Neutrophil (primary cell): ENCODE measurements around the gene LEFTY2.

ENCODE experiments used
- H3K27ac ChIP-seq: fragments of 200-600 bp; sonication (generic); 2 replicates; pipeline ENCODE4 v1.5.1; 2016; ENCODE audit warnings: mild to moderate bottlenecking, moderate library complexity
- H3K27me3 ChIP-seq: fragments of 200-600 bp; sonication (generic); 2 replicates; pipeline ENCODE4 v1.6.0; 2016; ENCODE audit warnings: mild to moderate bottlenecking
- H3K36me3 ChIP-seq: fragments of 200-600 bp; sonication (generic); 2 replicates; pipeline ENCODE4 v1.5.1; 2017
- H3K4me1 ChIP-seq, 2 experiments: fragments of 200-600 bp in 1 of 2; sonication (generic) in 1 of 2; 1 replicate in 1 of 2; 2 replicates in 1 of 2; pipeline versions ENCODE4 v1.5.1 to v1.6.1; 2013 to 2016; ENCODE audit warnings: low read depth in 1 of 2, low read length in 1 of 2, mild to moderate bottlenecking in 1 of 2, moderate library complexity in 1 of 2; ENCODE audit not compliant: control insufficient read depth in 1 of 2, insufficient read depth in 1 of 2
- H3K4me3 ChIP-seq, 2 experiments: fragments of 200-600 bp in 1 of 2; sonication (generic) in 1 of 2; 1 replicate in 1 of 2; 2 replicates in 1 of 2; pipeline ENCODE4 v1.5.1; 2013 to 2016; ENCODE audit warnings: low read depth in 1 of 2, low read length in 1 of 2, mild to moderate bottlenecking in 1 of 2, moderate library complexity in 1 of 2
- H3K9me3 ChIP-seq: fragments of 200-600 bp; sonication (generic); 2 replicates; pipeline ENCODE4 v1.5.1; 2016
- TF ChIP-seq, protein P1 (sequence below): fragments of 200-600 bp; sonication (generic); IDR thresholded peaks from 2 replicates; pipeline ENCODE4 v1.5.1; 2016; ENCODE audit warnings: antibody characterized with exemption

LEFTY2 gene

GRCh38 chr1:225965231-225965630, 24.2 kb upstream of the LEFTY2 start:
- Histone ChIP-seq H3K27ac (no peak overlapping the region), H3K4me3 (no peak overlapping the region), H3K36me3 (no peaks in the 10 kb centered on the region), H3K9me3 (no peaks in the 10 kb centered on the region), H3K4me1 (peaks cover 0 to 4% of the 10 kb centered on the region in 2 experiments), H3K27me3 (peaks cover 8% of the 10 kb centered on the region)
- TF ChIP-seq, protein P1, sequence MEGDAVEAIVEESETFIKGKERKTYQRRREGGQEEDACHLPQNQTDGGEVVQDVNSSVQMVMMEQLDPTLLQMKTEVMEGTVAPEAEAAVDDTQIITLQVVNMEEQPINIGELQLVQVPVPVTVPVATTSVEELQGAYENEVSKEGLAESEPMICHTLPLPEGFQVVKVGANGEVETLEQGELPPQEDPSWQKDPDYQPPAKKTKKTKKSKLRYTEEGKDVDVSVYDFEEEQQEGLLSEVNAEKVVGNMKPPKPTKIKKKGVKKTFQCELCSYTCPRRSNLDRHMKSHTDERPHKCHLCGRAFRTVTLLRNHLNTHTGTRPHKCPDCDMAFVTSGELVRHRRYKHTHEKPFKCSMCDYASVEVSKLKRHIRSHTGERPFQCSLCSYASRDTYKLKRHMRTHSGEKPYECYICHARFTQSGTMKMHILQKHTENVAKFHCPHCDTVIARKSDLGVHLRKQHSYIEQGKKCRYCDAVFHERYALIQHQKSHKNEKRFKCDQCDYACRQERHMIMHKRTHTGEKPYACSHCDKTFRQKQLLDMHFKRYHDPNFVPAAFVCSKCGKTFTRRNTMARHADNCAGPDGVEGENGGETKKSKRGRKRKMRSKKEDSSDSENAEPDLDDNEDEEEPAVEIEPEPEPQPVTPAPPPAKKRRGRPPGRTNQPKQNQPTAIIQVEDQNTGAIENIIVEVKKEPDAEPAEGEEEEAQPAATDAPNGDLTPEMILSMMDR, result no peak

GRCh38 chr1:225963735-225964530, 22.9 kb upstream of the LEFTY2 start:
- Histone ChIP-seq H3K4me1 (peaks cover 0 to 4% of the 10 kb centered on the region in 2 experiments), H3K4me3 (no peak overlapping the region), H3K9me3 (no peaks in the 10 kb centered on the region), H3K36me3 (no peaks in the 10 kb centered on the region), H3K27me3 (peaks cover 8% of the 10 kb centered on the region), H3K27ac (no peak overlapping the region)
- TF ChIP-seq, protein P1, result no peak

DNA sequence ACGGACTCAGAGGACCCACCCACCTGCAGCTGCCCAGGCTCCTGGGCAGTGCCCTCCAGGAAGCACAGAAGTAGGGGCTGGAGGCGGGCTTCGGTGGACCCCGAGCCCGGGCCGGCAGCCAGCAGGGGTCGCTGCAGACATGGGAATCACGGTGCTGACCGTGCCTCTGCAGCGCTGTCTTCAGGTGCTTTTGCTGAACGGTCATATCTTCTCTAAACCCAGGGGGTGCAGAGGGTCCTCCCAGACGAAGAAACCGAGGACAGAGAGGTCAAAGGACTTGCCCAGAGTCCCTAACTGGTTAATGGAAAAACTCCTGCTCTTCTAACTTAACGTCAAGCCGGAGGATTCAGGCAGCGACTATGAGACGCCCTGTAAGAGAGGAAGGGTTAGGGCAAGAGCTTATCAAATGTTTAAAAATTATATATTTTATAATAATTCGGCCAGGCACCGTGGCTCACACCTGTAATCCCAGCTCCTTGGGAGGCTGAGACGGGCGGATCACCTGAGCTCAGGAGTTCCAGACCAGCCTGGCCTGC, 21.5 kb upstream of the LEFTY2 start:
- Histone ChIP-seq H3K27ac (no peak overlapping the region), H3K4me1 (peaks cover 0 to 4% of the 10 kb centered on the region in 2 experiments), H3K36me3 (no peaks in the 10 kb centered on the region), H3K9me3 (no peaks in the 10 kb centered on the region), H3K27me3 (peaks cover 8% of the 10 kb centered on the region), H3K4me3 (no peak overlapping the region)
- TF ChIP-seq, protein P1, result peak; percentile 74

DNA sequence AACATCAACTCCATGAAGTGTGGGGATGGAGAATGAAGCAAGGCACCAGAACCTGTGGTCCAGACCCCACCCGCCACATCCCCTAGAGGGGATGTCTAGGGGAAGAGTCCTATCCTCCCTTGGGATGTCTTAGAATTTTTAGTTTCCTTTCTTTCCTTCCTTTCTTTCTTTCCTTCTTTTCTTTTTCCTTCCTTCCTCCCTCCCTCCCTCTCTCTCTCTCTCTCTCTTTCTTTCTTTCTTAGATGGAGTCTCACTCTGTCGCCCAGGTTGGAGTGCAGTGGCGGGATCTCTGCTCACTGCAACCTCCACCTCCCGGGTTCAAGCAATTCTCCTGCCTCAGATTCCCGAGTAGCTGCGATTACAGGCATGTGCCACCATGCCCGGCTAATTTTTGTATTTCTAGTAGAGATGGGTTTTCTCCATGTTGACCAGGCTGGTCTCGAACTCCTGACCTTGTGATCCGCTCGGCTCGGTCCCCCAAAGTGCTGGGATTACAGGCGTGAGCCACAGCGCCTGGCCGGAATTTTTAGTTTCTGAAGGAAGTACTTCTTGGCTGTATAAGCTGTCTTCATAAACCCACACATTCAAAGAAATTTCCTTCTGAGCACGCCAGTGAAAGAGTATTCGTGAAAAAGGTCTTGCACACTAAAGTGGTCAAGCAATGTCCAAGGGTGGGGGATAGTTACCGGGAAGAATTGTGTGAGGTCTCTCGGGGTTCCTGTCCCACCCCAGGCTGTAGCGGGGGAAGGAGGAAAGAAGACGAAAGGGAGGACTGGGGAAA, 20.8 kb upstream of the LEFTY2 start:
- Histone ChIP-seq H3K9me3 (no peaks in the 10 kb centered on the region), H3K36me3 (no peaks in the 10 kb centered on the region), H3K27ac (no peak overlapping the region), H3K4me3 (no peak overlapping the region), H3K27me3 (peaks cover 8% of the 10 kb centered on the region), H3K4me1 (peaks cover 0 to 4% of the 10 kb centered on the region in 2 experiments)
- TF ChIP-seq, protein P1, result no peak

DNA sequence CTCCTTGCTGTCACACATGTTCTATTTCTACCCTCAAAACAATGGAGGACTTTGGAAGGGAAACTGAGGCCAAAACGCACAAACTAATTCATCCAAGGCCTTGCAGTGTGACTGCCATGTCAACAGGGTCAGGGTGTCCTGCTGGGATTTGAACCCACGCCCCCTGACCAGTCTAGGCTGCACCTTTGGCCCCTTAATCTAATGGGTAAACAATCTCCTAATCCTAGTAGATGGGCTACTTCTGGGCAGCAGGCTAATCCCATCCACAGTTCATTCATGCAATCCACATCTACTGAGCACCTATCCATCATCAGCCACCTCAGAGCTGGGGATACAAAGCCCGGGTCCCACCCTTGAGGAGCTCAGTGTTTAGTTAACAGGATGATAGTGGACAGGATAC, 17.0 kb upstream of the LEFTY2 start:
- no peak overlapping the region for H3K4me3 ChIP-seq
- TF ChIP-seq, protein P1, result no peak
- H3K4me1 ChIP-seq, result peaks cover 0 to 4% of the 10 kb centered on the region in 2 experiments
- H3K9me3 ChIP-seq, result no peaks in the 10 kb centered on the region
- H3K36me3 ChIP-seq, result no peaks in the 10 kb centered on the region
- H3K27ac ChIP-seq, result no peak overlapping the region
- H3K27me3 ChIP-seq, result peaks cover 8% of the 10 kb centered on the region
